ENCODE results near the gene C1S. TPM values are rescaled to one million over a fixed set of nuclear protein-coding genes. Genes with fewer than 3 reads are reported as not detected.
A peak's percentile ranks its signal among the peaks of the same experiment; 100 is the strongest.

Gene C1S
- total and polyA plus RNA-seq, 2 donors (not counting 1 experiment from before 2014, with no cell fraction given), result 0.21 to 0.64 TPM

DNA sequence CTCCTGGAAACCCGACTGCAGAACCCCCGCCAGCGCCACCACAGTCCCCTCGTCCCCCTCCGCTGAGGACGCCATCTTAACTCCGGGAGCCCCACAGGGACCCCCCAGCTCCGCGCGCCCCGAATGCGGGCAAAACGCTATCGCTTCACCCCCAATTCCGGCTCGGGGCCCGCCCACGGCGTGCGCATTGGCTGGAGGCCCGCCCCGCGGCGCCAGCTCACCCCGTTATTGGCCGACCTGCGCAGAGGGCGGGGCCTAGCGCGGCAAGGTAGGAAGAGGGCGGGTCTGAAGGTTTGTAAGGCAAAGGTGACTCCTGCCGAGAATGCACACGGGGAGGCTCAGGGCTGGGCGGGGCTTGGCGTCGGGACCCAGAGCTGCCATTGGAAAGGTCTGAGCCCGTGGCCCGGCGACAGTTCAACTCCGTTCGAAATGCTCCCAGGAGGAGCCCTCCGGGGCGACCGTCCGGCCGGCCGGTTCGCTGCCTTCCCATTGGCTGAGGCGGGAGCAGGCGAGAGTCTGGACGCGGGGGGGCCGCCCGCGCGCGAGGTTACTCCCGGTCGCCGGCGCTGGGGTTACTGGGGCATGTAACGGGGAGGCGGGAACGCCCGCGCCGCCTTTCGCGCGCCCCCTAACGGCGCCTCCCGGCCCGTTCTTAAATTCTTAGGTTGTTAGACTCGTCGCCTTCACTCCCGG lies 42.0 kb upstream of the C1S start, which contains the start of gene LPCAT3:
Gene LPCAT3 (minus strand): TSS at position 127 of the 693 bp plus-strand sequence. CDS start 52 bp downstream, at position 75.
- peak; percentile 93 for ATAC-seq (ENCODE audit: low read depth)
- ChIA-PET POLR2A (interaction anchor here (0.9 to 1.4 kb wide), 6 partner anchors 68 to 167 kb away, joined by 3 to 5 read pairs (median 4); partner anchors contain the start of genes C12orf57, PTPN6, RNU7-1 and USP5), CTCF (interaction anchor here (0.7 to 2.3 kb wide), 23 partner anchors 11 to 266 kb away, joined by 3 to 12 read pairs (median 4); partner anchors contain the start of genes C12orf57, C1R, C1RL and MLF2)
- H3K27ac Mint-ChIP-seq, result peak within 1 kb of the TSS; percentile 69
- TF ChIP-seq EZH2 (IDR thresholded peaks at IDR 0.05; ENCODE audit: borderline replicate concordance, insufficient read depth, low read depth, low read length, poor library complexity, severe bottlenecking) (no peak), CTCF (IDR thresholded peaks at IDR 0.05) (peak; percentile 88)
- H4K20me1 ChIP-seq (ENCODE audit: control insufficient read depth, insufficient read depth, low read length, poor library complexity, severe bottlenecking), result no peaks in the 10 kb centered on the region
- H3K27me3 ChIP-seq (replicated peaks in 1 of 4; ENCODE audit: control extremely low read depth in 1 of 4, control insufficient read depth in 3 of 4, insufficient read depth in 4 of 4, low read length in 3 of 4), result no peaks in the 10 kb centered on the region
- H3K4me3 ChIP-seq (ENCODE audit: control extremely low read depth in 1 of 5, extremely low read depth in 1 of 5, insufficient read depth in 1 of 5, low read depth in 2 of 5, low read length in 4 of 5), result peak within 1 kb of the TSS; percentile 71 to 92 (median 81)
- H3K79me2 ChIP-seq (ENCODE audit: control insufficient read depth, insufficient read depth, low read length), result peaks cover 47% of the 10 kb centered on the region
- no peaks in the 10 kb centered on the region for H3K9me3 ChIP-seq (ENCODE audit: control extremely low read depth in 1 of 3, control insufficient read depth in 2 of 3, insufficient read depth in 1 of 3, low read length in 2 of 3)
- H3K27me3 Mint-ChIP-seq, result no peaks in the 10 kb centered on the region
- peaks cover 7 to 17% of the 10 kb centered on the region in 2 donors for H3K4me1 ChIP-seq (ENCODE audit: control insufficient read depth in 2 of 2, insufficient read depth in 2 of 2, low read length in 2 of 2)
- peak within 1 kb of the TSS; percentile 88 for H3K4me3 Mint-ChIP-seq
- H3K4me1 Mint-ChIP-seq, result peaks cover 18% of the 10 kb centered on the region
- peak within 1 kb of the TSS; percentile 84 for H3K9ac ChIP-seq (ENCODE audit: low read length)
- intact Hi-C loops (cut with micrococcal nuclease), result loop anchor here (1.0 to 5.0 kb wide), 12 partner anchors 48 to 171 kb away; partner anchors contain the start of genes C12orf57, C1R, CLSTN3 and EMG1
- no peaks in the 10 kb centered on the region for H3K9me3 Mint-ChIP-seq (ENCODE audit: insufficient read depth)
- peak within 1 kb of the TSS; percentile 75 for H3K4me2 ChIP-seq (replicated peaks; ENCODE audit: low read depth, low read length, poor library complexity, severe bottlenecking)
- under 1% methylated on average over 77 of the region's 77 CpGs for WGBS (ENCODE audit: insufficient coverage)
- H3K36me3 ChIP-seq (replicated peaks in 1 of 2; ENCODE audit: control extremely low read depth in 1 of 2, control insufficient read depth in 1 of 2, extremely low read depth in 1 of 2, insufficient read depth in 2 of 2, low read length in 1 of 2), result no peaks in the 10 kb centered on the region
- peak within 1 kb of the TSS; percentile 94 for H2AFZ ChIP-seq (ENCODE audit: insufficient read depth, low read depth, low read length, poor library complexity, severe bottlenecking)
- peak; percentile 98 for DNase-seq
- peak within 1 kb of the TSS; percentile 71 to 78 for H3K27ac ChIP-seq (ENCODE audit: low read length in 2 of 2)
